ENCODE measurements around the gene SCAMP4. TPM values are rescaled to one million over a fixed set of nuclear protein-coding genes. Genes with fewer than 3 reads are reported as not detected.

Gene SCAMP4
- total and polyA plus RNA-seq, 2 experiments from 2014 or later: 39.4 to 106 TPM

- no peaks in the 10 kb centered on the region for H3K36me3 ChIP-seq (ENCODE audit: insufficient read depth)
- H4K20me1 ChIP-seq (replicated peaks; ENCODE audit: insufficient read depth): peaks cover 16% of the 10 kb centered on the region; the same call in 1 of the 2 replicates
- peaks cover 24% of the 10 kb centered on the region for H3K27me3 Mint-ChIP-seq (ENCODE audit: insufficient read depth, low read depth, poor library complexity)
- no peaks in the 10 kb centered on the region; the same call in 2 of the 3 replicates for H3K36me3 Mint-ChIP-seq (ENCODE audit: low read depth)
- H3K4me1 Mint-ChIP-seq: peaks cover 28% of the 10 kb centered on the region; the same call in 2 of the 3 replicates
- peak within 1 kb of the TSS; percentile 98 for H3K4me2 ChIP-seq
- no peaks in the 10 kb centered on the region for H3K9me2 ChIP-seq (ENCODE audit: insufficient read depth)
- H3K27ac ChIP-seq (ENCODE audit: low read depth): peak within 1 kb of the TSS; percentile 98
- ATAC-seq (no peak), DNase-seq (ENCODE audit: low spot score) (no peak)
- H3F3A ChIP-seq (replicated peaks; ENCODE audit: low read depth): 0 out of 2 replicates have a peak, but pooled peaks cover 4% of the 10 kb centered on the region
- H3K27me3 ChIP-seq (ENCODE audit: insufficient read depth): peaks cover 16% of the 10 kb centered on the region
- TF ChIP-seq CTCF (conservative IDR thresholded peaks at IDR 0.05; ENCODE audit: low read depth in 2 of 2) (no peak), ETS1 (IDR thresholded peaks at IDR 0.05) (no peak), EZH2phosphoT487 (IDR thresholded peaks at IDR 0.05; ENCODE audit: unreplicated experiment) (no peak), REST (IDR thresholded peaks at IDR 0.05; ENCODE audit: unreplicated experiment) (no peak), STAT1 (IDR thresholded peaks at IDR 0.05; ENCODE audit: unreplicated experiment) (no peak), EZH2 (IDR thresholded peaks at IDR 0.05; ENCODE audit: low read depth, unreplicated experiment) (no peak), JUNB (IDR thresholded peaks at IDR 0.05; ENCODE audit: unreplicated experiment) (no peak), NANOG (IDR thresholded peaks at IDR 0.05; ENCODE audit: borderline replicate concordance) (no peak), ZNF114 (CRISPR knock-in tag; IDR thresholded peaks at IDR 0.05) (no peak)
- H3K4me3 Mint-ChIP-seq: peak within 1 kb of the TSS; percentile 90
- H3K79me2 ChIP-seq (replicated peaks; ENCODE audit: insufficient read depth): peaks cover 43% of the 10 kb centered on the region
- no peaks in the 10 kb centered on the region for H3K9me3 Mint-ChIP-seq
- H3K4me1 ChIP-seq (ENCODE audit: insufficient read depth): peaks cover 40% of the 10 kb centered on the region
- peak within 1 kb of the TSS; percentile 94 for H3K4me3 ChIP-seq
- peak within 1 kb of the TSS; percentile 94; the same call in 1 of the 2 replicates for H3K27ac Mint-ChIP-seq
- peak within 1 kb of the TSS; percentile 69; the same call in 1 of the 2 replicates for H2AFZ ChIP-seq
These were observed 41.9 kb upstream of the SCAMP4 start, which contains the start of gene KLF16 for GRCh38 chr19:1863328-1863637. Gene KLF16, minus strand, starts transcription at chr19:1863579. Its CDS starts 82 bp downstream, at chr19:1863497.

All from GM23338 (cell line).